ENCODE measurements around the gene ADRB1. TPM values are rescaled to one million over a fixed set of nuclear protein-coding genes. Genes with fewer than 3 reads are reported as not detected.

Gene ADRB1
- total and polyA plus RNA-seq, 2 experiments from 2014 or later, result 0.23 to 0.24 TPM

GRCh38 chr10:114017873-114018272, 25.8 kb upstream of the ADRB1 start:
- Histone ChIP-seq H3K9me2 (ENCODE audit: insufficient read depth) (0 out of 2 replicates have a peak, but pooled peaks cover 4% of the 10 kb centered on the region), H3K27ac (ENCODE audit: low read depth) (no peak overlapping the region), H3K27me3 (ENCODE audit: insufficient read depth) (no peaks in the 10 kb centered on the region), H3K79me2 (replicated peaks; ENCODE audit: insufficient read depth) (no peaks in the 10 kb centered on the region), H3K4me3 (no peak overlapping the region), H3K36me3 (ENCODE audit: insufficient read depth) (no peaks in the 10 kb centered on the region), H2AFZ (no peak overlapping the region), H4K20me1 (replicated peaks; ENCODE audit: insufficient read depth) (no peaks in the 10 kb centered on the region), H3F3A (replicated peaks; ENCODE audit: low read depth) (no peaks in the 10 kb centered on the region), H3K4me1 (ENCODE audit: insufficient read depth) (no peaks in the 10 kb centered on the region), H3K4me2 (no peak overlapping the region)
- H3K27ac Mint-ChIP-seq, result no peak overlapping the region
- no peak for ATAC-seq
- no peaks in the 10 kb centered on the region for H3K4me1 Mint-ChIP-seq
- no peaks in the 10 kb centered on the region for H3K36me3 Mint-ChIP-seq (ENCODE audit: low read depth)
- H3K4me3 Mint-ChIP-seq, result no peak overlapping the region
- peaks cover 2% of the 10 kb centered on the region for H3K27me3 Mint-ChIP-seq (ENCODE audit: insufficient read depth, low read depth, poor library complexity)
- TF ChIP-seq POLR2AphosphoS5 (IDR thresholded peaks at IDR 0.05; ENCODE audit: low read depth), result no peak
- no peak for TF ChIP-seq STAT1 (IDR thresholded peaks at IDR 0.05; ENCODE audit: unreplicated experiment)
- peaks cover 7% of the 10 kb centered on the region; the same call in 1 of the 3 replicates for H3K9me3 Mint-ChIP-seq
- no peak for DNase-seq (ENCODE audit: low spot score)

GRCh38 chr10:114019226-114019625, 24.4 kb upstream of the ADRB1 start:
- no peak overlapping the region for H2AFZ ChIP-seq
- no peak for ATAC-seq
- H4K20me1 ChIP-seq (replicated peaks; ENCODE audit: insufficient read depth), result no peaks in the 10 kb centered on the region
- H3K27me3 ChIP-seq (ENCODE audit: insufficient read depth), result no peaks in the 10 kb centered on the region
- Mint-ChIP-seq H3K9me3 (peaks cover 7% of the 10 kb centered on the region; the same call in 1 of the 3 replicates), H3K36me3 (ENCODE audit: low read depth) (no peaks in the 10 kb centered on the region), H3K27me3 (ENCODE audit: insufficient read depth, low read depth, poor library complexity) (peaks cover 4% of the 10 kb centered on the region), H3K4me3 (no peak overlapping the region), H3K4me1 (no peaks in the 10 kb centered on the region), H3K27ac (no peak overlapping the region)
- DNase-seq (ENCODE audit: low spot score), result no peak
- H3K4me2 ChIP-seq, result no peak overlapping the region
- no peak overlapping the region for H3K27ac ChIP-seq (ENCODE audit: low read depth)
- no peak overlapping the region for H3K4me3 ChIP-seq
- 0 out of 2 replicates have a peak, but pooled peaks cover 4% of the 10 kb centered on the region for H3K9me2 ChIP-seq (ENCODE audit: insufficient read depth)
- no peaks in the 10 kb centered on the region for H3K4me1 ChIP-seq (ENCODE audit: insufficient read depth)
- H3K36me3 ChIP-seq (ENCODE audit: insufficient read depth), result no peaks in the 10 kb centered on the region
- H3F3A ChIP-seq (replicated peaks; ENCODE audit: low read depth), result no peaks in the 10 kb centered on the region
- no peaks in the 10 kb centered on the region for H3K79me2 ChIP-seq (replicated peaks; ENCODE audit: insufficient read depth)
- no peak for TF ChIP-seq ETS1 (IDR thresholded peaks at IDR 0.05)
- TF ChIP-seq REST (IDR thresholded peaks at IDR 0.05; ENCODE audit: unreplicated experiment), result no peak
- no peak for TF ChIP-seq CTCF (conservative IDR thresholded peaks at IDR 0.05; ENCODE audit: low read depth in 2 of 2)
- no peak for TF ChIP-seq EZH2phosphoT487 (IDR thresholded peaks at IDR 0.05; ENCODE audit: unreplicated experiment)
- no peak for TF ChIP-seq ZNF114 (CRISPR knock-in tag; IDR thresholded peaks at IDR 0.05)
- no peak for TF ChIP-seq NANOG (IDR thresholded peaks at IDR 0.05; ENCODE audit: borderline replicate concordance)
- no peak for TF ChIP-seq ZNF331 (CRISPR knock-in tag; IDR thresholded peaks at IDR 0.05; ENCODE audit: low read depth)
- no peak for TF ChIP-seq POLR2AphosphoS5 (IDR thresholded peaks at IDR 0.05; ENCODE audit: low read depth)
- TF ChIP-seq STAT1 (IDR thresholded peaks at IDR 0.05; ENCODE audit: unreplicated experiment), result no peak
- no peak for TF ChIP-seq JUNB (IDR thresholded peaks at IDR 0.05; ENCODE audit: unreplicated experiment)
- no peak for TF ChIP-seq CREB1 (CRISPR knock-in tag; IDR thresholded peaks at IDR 0.05; ENCODE audit: low read depth)
- no peak for TF ChIP-seq EZH2 (IDR thresholded peaks at IDR 0.05; ENCODE audit: low read depth, unreplicated experiment)
